H1 (cell line): Measurements from ENCODE around the gene UTP3. TPM values are rescaled to one million over a fixed set of nuclear protein-coding genes. Genes with fewer than 3 reads are reported as not detected.

Experiments
- CTCF ChIA-PET: fragments of 300-600 bp; sonication (Branson Sonifier 250); formaldehyde crosslinking; loops from one replicate; lab custom pipeline; 2021; ENCODE audit not compliant: partially characterized antibody; lab: Charles Lee
- POLR2A ChIA-PET: fragments of 300-600 bp; sonication (Branson Sonifier 250); formaldehyde crosslinking; loops from one replicate; lab custom pipeline; 2021; ENCODE audit warnings: inconsistent platforms; ENCODE audit not compliant: partially characterized antibody; lab: Charles Lee
- DNase-seq, 2 experiments: peaks; one replicate each; pipeline versions ENCODE4 v3.0.0 to v3.0.0-alpha.2; 2010 to 2022; ENCODE audit warnings: low spot score in 2 of 2, low read depth in 1 of 2, mixed read lengths in 1 of 2
- FAIRE-seq: peaks from 2 replicates; lab custom pipeline; 2011; peaks lifted over from hg19 to GRCh38; lab: Jason Lieb, UNC
- H2AFZ ChIP-seq: 2 replicates; pipeline ENCODE4 v1.8.1; 2012; ENCODE audit warnings: low read length, inconsistent platforms
- H2AK5ac ChIP-seq: 2 replicates; pipeline ENCODE4 v1.6.1; 2013; ENCODE audit warnings: low read depth, low read length
- H2BK120ac ChIP-seq: replicated peaks from 2 replicates; pipeline ENCODE3; 2013; ENCODE audit warnings: low read depth, low read length, inconsistent platforms
- H2BK12ac ChIP-seq: 2 replicates; pipeline ENCODE4 v1.6.1; 2013; ENCODE audit warnings: low read depth, low read length
- H2BK15ac ChIP-seq: 2 replicates; pipeline ENCODE4 v1.6.1; 2013; ENCODE audit warnings: low read length
- H2BK20ac ChIP-seq: 2 replicates; pipeline ENCODE4 v1.6.1; 2013; ENCODE audit warnings: low read length
- H2BK5ac ChIP-seq: 2 replicates; pipeline ENCODE4 v1.6.1; 2013; ENCODE audit warnings: low read depth, low read length
- H3K14ac ChIP-seq: 2 replicates; pipeline ENCODE4 v1.6.1; 2013; ENCODE audit warnings: inconsistent platforms; ENCODE audit not compliant: insufficient read length
- H3K18ac ChIP-seq: 2 replicates; pipeline ENCODE4 v1.6.1; 2013; ENCODE audit warnings: low read length; ENCODE audit errors: extremely low read depth
- H3K23ac ChIP-seq: 2 replicates; pipeline ENCODE4 v1.6.1; 2013; ENCODE audit warnings: inconsistent platforms; ENCODE audit not compliant: insufficient read length
- H3K23me2 ChIP-seq: 2 replicates; pipeline ENCODE4 v1.6.1; 2013; ENCODE audit warnings: low read depth, low read length
- H3K27ac ChIP-seq: 2 replicates; pipeline ENCODE4 v1.6.1; 2011; ENCODE audit warnings: low read depth, low read length, inconsistent platforms
- H3K27me3 ChIP-seq, 4 experiments: replicated peaks in 1 of 4; 1 replicate in 1 of 4; 2 replicates in 3 of 4; pipeline versions ENCODE4 v1.6.1 to v1.8.1; 2011 to 2013; ENCODE audit warnings: low read length in 3 of 4, mild to moderate bottlenecking in 3 of 4, inconsistent platforms in 2 of 4, mixed read lengths in 2 of 4, moderate library complexity in 1 of 4; ENCODE audit not compliant: control insufficient read depth in 3 of 4, insufficient read depth in 3 of 4; ENCODE audit errors: extremely low read depth in 1 of 4
- H3K36me3 ChIP-seq, 4 experiments: 2 replicates each; pipeline versions ENCODE4 v1.6.1 to v1.8.1; 2011 to 2013; ENCODE audit warnings: mild to moderate bottlenecking in 4 of 4, low read length in 3 of 4, moderate library complexity in 2 of 4, control low read depth in 1 of 4, inconsistent platforms in 1 of 4; ENCODE audit not compliant: insufficient read depth in 4 of 4, control insufficient read depth in 2 of 4
- H3K4ac ChIP-seq: replicated peaks from 2 replicates; pipeline ENCODE3; 2013; ENCODE audit warnings: low read length, low read depth, mixed read lengths, inconsistent platforms; ENCODE audit not compliant: insufficient read length
- H3K4me1 ChIP-seq, 4 experiments: replicated peaks in 1 of 4; 1 replicate in 1 of 4; 2 replicates in 3 of 4; pipeline versions ENCODE4 v1.6.1 to v1.8.1; 2011 to 2013; ENCODE audit warnings: low read length in 3 of 4, inconsistent platforms in 2 of 4, mixed read lengths in 1 of 4; ENCODE audit not compliant: insufficient read depth in 4 of 4, control insufficient read depth in 3 of 4
- H3K4me2 ChIP-seq, 2 experiments: 2 replicates each; pipeline versions ENCODE4 v1.6.1 to v1.8.1; 2011 to 2013; ENCODE audit warnings: low read depth in 2 of 2, low read length in 2 of 2, control low read depth in 1 of 2, inconsistent platforms in 1 of 2, mild to moderate bottlenecking in 1 of 2; ENCODE audit not compliant: insufficient read depth in 1 of 2
- H3K4me3 ChIP-seq, 4 experiments: fragments of 200-600, 300-600 bp in 1 of 4; sonication (generic), shearing (Covaris generic), sonication (Bioruptor Twin) in 1 of 4; 2 replicates each; pipeline versions ENCODE4 v1.5.1 to v1.8.1; 2011 to 2016; ENCODE audit warnings: low read length in 4 of 4, low read depth in 3 of 4, control low read depth in 2 of 4, inconsistent platforms in 2 of 4, mild to moderate bottlenecking in 2 of 4, mixed read lengths in 1 of 4, moderate library complexity in 1 of 4; ENCODE audit not compliant: insufficient read depth in 2 of 4; ENCODE audit errors: extremely low read depth in 1 of 4
- H3K56ac ChIP-seq: replicated peaks from 2 replicates; pipeline ENCODE3; 2013; ENCODE audit warnings: low read depth, mild to moderate bottlenecking, mixed read lengths, low read length, inconsistent platforms; ENCODE audit not compliant: insufficient read length
- H3K79me1 ChIP-seq: 2 replicates; pipeline ENCODE4 v1.6.1; 2013; ENCODE audit warnings: low read depth, low read length, control low read depth
- H3K79me2 ChIP-seq, 2 experiments: 2 replicates each; pipeline versions ENCODE4 v1.6.1 to v1.8.1; 2012 to 2013; ENCODE audit warnings: low read length in 2 of 2, mild to moderate bottlenecking in 2 of 2, inconsistent platforms in 1 of 2; ENCODE audit not compliant: insufficient read depth in 2 of 2, control insufficient read depth in 1 of 2
- H3K9ac ChIP-seq, 4 experiments: replicated peaks in 1 of 4; 1 replicate in 1 of 4; 2 replicates in 3 of 4; pipeline versions ENCODE4 v1.6.1 to v1.8.1; 2011 to 2013; ENCODE audit warnings: low read depth in 3 of 4, low read length in 3 of 4, control low read depth in 2 of 4, mild to moderate bottlenecking in 2 of 4, moderate library complexity in 2 of 4, inconsistent platforms in 1 of 4; ENCODE audit errors: extremely low read depth in 1 of 4
- H3K9me3 ChIP-seq, 2 experiments: 2 replicates each; pipeline versions ENCODE4 v1.6.1 to v1.8.1; 2012 to 2013; ENCODE audit warnings: mild to moderate bottlenecking in 2 of 2, moderate library complexity in 2 of 2, control low read depth in 1 of 2, inconsistent platforms in 1 of 2, low read depth in 1 of 2, low read length in 1 of 2, mixed read lengths in 1 of 2; ENCODE audit not compliant: insufficient read depth in 2 of 2
- H4K20me1 ChIP-seq, 2 experiments: replicated peaks in 1 of 2; 2 replicates each; pipeline versions ENCODE3 to v1.8.1; 2011 to 2013; ENCODE audit warnings: inconsistent platforms in 2 of 2, low read length in 2 of 2, mild to moderate bottlenecking in 1 of 2; ENCODE audit not compliant: insufficient read depth in 2 of 2, control insufficient read depth in 1 of 2
- H4K5ac ChIP-seq: 2 replicates; pipeline ENCODE4 v1.6.1; 2013; ENCODE audit warnings: low read length, low read depth, mixed read lengths, inconsistent platforms; ENCODE audit not compliant: insufficient read length
- H4K8ac ChIP-seq: 2 replicates; pipeline ENCODE4 v1.8.0; 2013; ENCODE audit warnings: mild to moderate bottlenecking, moderate library complexity, low read length, inconsistent platforms; ENCODE audit not compliant: insufficient read depth; ENCODE audit errors: extremely low read depth
- H4K91ac ChIP-seq: replicated peaks from 2 replicates; pipeline ENCODE3; 2013; ENCODE audit warnings: low read length, mixed read lengths, inconsistent platforms; ENCODE audit not compliant: insufficient read length
- ATF3 ChIP-seq: IDR thresholded peaks from 2 replicates; pipeline ENCODE4 v1.6.1; 2011; ENCODE audit warnings: low read depth, mild to moderate bottlenecking, low read length; ENCODE audit not compliant: insufficient read depth
- CTBP2 ChIP-seq: IDR thresholded peaks from 2 replicates; pipeline ENCODE4 v1.7.0; 2011; ENCODE audit warnings: borderline replicate concordance, mild to moderate bottlenecking, moderate library complexity, mixed read lengths, low read length; ENCODE audit not compliant: insufficient read depth, insufficient read length
- JUN ChIP-seq: IDR thresholded peaks from 2 replicates; pipeline ENCODE4 v1.6.1; 2011; ENCODE audit warnings: low read depth, mild to moderate bottlenecking, improper control_type of control experiment, low read length
- JUND ChIP-seq: IDR thresholded peaks from 2 replicates; pipeline ENCODE4 v1.6.1; 2011; ENCODE audit warnings: mild to moderate bottlenecking, improper control_type of control experiment, low read length
- KDM5A ChIP-seq: fragments of 200-600 bp; IDR thresholded peaks from 2 replicates; pipeline ENCODE4 v1.7.1; 2012; ENCODE audit warnings: mild to moderate bottlenecking, low read length, inconsistent platforms, mixed read lengths
- NANOG ChIP-seq: IDR thresholded peaks from 2 replicates; pipeline ENCODE4 v1.6.1; 2011; ENCODE audit warnings: low read length, low read depth, mild to moderate bottlenecking, inconsistent platforms; ENCODE audit not compliant: insufficient read depth, poor library complexity, severe bottlenecking
- PHF8 ChIP-seq: fragments of 200-600 bp; sonication (generic); conservative IDR thresholded peaks from 2 replicates; pipeline ENCODE4 v1.7.1; 2012; ENCODE audit warnings: low read depth, mild to moderate bottlenecking, inconsistent platforms, low read length, moderate library complexity
- POLR2AphosphoS5 ChIP-seq: IDR thresholded peaks from 2 replicates; pipeline ENCODE4 v1.6.1; 2011; ENCODE audit warnings: low read depth, low read length
- RFX5 ChIP-seq: IDR thresholded peaks from 2 replicates; pipeline ENCODE4 v1.6.1; 2011; ENCODE audit warnings: low read depth, low read length, improper control_type of control experiment, borderline replicate concordance
- RNF2 ChIP-seq: fragments of 200-900, 300-1000 bp; sonication (generic); IDR thresholded peaks from 2 replicates; pipeline ENCODE4 v1.7.1; 2016; ENCODE audit warnings: borderline replicate concordance, low read depth, mild to moderate bottlenecking, antibody characterized with exemption, low read length; ENCODE audit not compliant: poor library complexity, severe bottlenecking; ENCODE audit errors: missing control alignments
- WGBS, 2 experiments: shearing (Covaris generic) in 1 of 2; methylation state at CpG; one replicate each; pipeline versions ENCODE4 v1.1.6 to v1.1.7; 2013 to 2015; ENCODE audit warnings: low lambda C conversion rate in 2 of 2, mixed read lengths in 2 of 2, inconsistent platforms in 1 of 2, low coverage in 1 of 2, missing lambda C conversion rate in 1 of 2; ENCODE audit not compliant: insufficient replicate concordance in 2 of 2, insufficient coverage in 1 of 2, insufficient read length in 1 of 2; ENCODE audit errors: extremely low coverage in 1 of 2, missing lambda C conversion rate in 1 of 2; 5-methylcytosine and 5-hydroxymethylcytosine counted together
- polyA plus RNA-seq, 7 experiments: library from polyadenylated mRNA; depleted of rRNA in 3 of 7; stranded (reverse) in 5 of 7; unstranded in 2 of 7; fragments of >200 nt in 5 of 7; fragments of 200-250 nt in 2 of 7; gene quantifications; 1 replicate in 5 of 7; 2 replicates in 1 of 7; 4 replicates in 1 of 7; pipeline versions ENCODE4 v1.2.1 to v1.2.3, GENCODE V29; 2011 to 2013; ENCODE audit warnings: missing spikeins in 2 of 7, mixed read lengths in 2 of 7
- total RNA-seq: library from RNA; stranded (reverse); fragmentation: NEBNext Ultra II Directional; extraction: Animal tissue kit (Norgen Biotek cat#: 25700); gene quantifications from 2 replicates; pipeline ENCODE4 v1.2.1, GENCODE V29; 2021
- TF ChIP-seq, protein P1 (sequence below): IDR thresholded peaks from 2 replicates; pipeline ENCODE4 v1.6.1; 2012; ENCODE audit warnings: inconsistent platforms

UTP3 gene
- total and polyA plus RNA-seq, 2 of the 8 experiments (the other 6 are each of a cell fraction or from before 2014, with no cell fraction given): 11.2 to 51.3 TPM

DNA sequence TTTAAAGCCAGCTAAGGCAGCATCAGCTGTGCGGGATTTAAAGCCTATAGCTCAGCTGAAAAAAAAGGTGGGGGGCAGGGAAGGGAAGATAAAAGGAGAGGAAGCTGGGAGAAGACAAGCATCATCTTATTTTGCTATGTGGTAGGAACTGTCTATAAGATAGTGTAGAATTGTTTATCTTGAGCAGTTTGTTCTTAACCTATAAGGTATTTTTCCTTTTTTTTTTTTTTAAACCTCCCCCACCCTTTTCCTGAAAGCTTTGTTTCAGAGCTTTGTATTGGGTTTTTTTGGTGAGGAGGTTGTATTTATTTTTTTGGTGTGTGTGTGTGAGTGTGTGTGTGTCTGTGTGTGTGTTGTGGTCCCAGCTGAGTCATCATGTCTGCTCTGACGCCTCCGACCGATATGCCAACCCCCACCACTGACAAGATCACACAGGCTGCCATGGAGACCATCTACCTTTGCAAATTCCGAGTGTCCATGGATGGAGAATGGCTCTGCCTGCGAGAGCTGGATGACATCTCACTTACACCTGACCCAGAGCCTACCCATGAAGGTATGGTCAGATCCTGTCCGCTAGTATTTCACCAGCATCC lies 34.0 kb downstream of the UTP3 start:
- H2BK5ac ChIP-seq: no peak overlapping the region
- H4K8ac ChIP-seq: no peak overlapping the region
- H3K79me2 ChIP-seq: peaks cover 0 to 4% of the 10 kb centered on the region in 2 experiments; a peak in 2 of 4 replicates
- ChIA-PET CTCF (interaction anchor here (0.7 to 5.2 kb wide), 7 partner anchors 9 to 35 kb away, joined by 3 to 32 read pairs (median 4); no protein-coding TSS in a partner anchor), POLR2A (interaction anchor here (1.2 to 1.6 kb wide), 3 partner anchors 13 to 274 kb away, joined by 3 to 4 read pairs (median 3); no protein-coding TSS in a partner anchor)
- no peak overlapping the region for H3K14ac ChIP-seq
- H3K4me2 ChIP-seq: no peak overlapping the region
- WGBS, 2 experiments: 87% methylated on average over 7 of the region's 7 CpGs; no CpG with 5 or more reads in 1 of the 2 experiments
- H3K27me3 ChIP-seq: no peaks in the 10 kb centered on the region
- H3K23ac ChIP-seq: no peak overlapping the region
- H2BK20ac ChIP-seq: no peak overlapping the region
- no peak overlapping the region for H3K18ac ChIP-seq
- no peak overlapping the region for H3K9ac ChIP-seq
- no peaks in the 10 kb centered on the region for H3K23me2 ChIP-seq
- FAIRE-seq (peak; percentile 19), DNase-seq (no peak)
- no peak overlapping the region for H2BK120ac ChIP-seq
- H3K36me3 ChIP-seq: no peaks in the 10 kb centered on the region
- H2AK5ac ChIP-seq: no peak overlapping the region
- H3K4me1 ChIP-seq: peaks cover 0 to 5% (median 2%) of the 10 kb centered on the region in 4 experiments; a peak in 4 of 7 replicates
- H3K4ac ChIP-seq: no peak overlapping the region
- H3K27ac ChIP-seq: no peak overlapping the region
- H4K20me1 ChIP-seq: no peaks in the 10 kb centered on the region
- H3K4me3 ChIP-seq: no peak overlapping the region
- H2BK12ac ChIP-seq: no peak overlapping the region
- H4K5ac ChIP-seq: no peak overlapping the region
- no peaks in the 10 kb centered on the region for H3K9me3 ChIP-seq
- no peak overlapping the region for H4K91ac ChIP-seq
- no peak overlapping the region for H2BK15ac ChIP-seq
- H3K56ac ChIP-seq: no peak overlapping the region
- H3K79me1 ChIP-seq: peaks cover 3% of the 10 kb centered on the region; the same call in 1 of the 2 replicates
- no peak overlapping the region for H2AFZ ChIP-seq
- no peak for TF ChIP-seq NANOG
- no peak for TF ChIP-seq POLR2AphosphoS5
- TF ChIP-seq ATF3: no peak
- no peak for TF ChIP-seq RNF2
- no peak for TF ChIP-seq JUN
- no peak for TF ChIP-seq PHF8
- TF ChIP-seq KDM5A: no peak
- TF ChIP-seq RFX5: no peak
- TF ChIP-seq, protein P1, sequence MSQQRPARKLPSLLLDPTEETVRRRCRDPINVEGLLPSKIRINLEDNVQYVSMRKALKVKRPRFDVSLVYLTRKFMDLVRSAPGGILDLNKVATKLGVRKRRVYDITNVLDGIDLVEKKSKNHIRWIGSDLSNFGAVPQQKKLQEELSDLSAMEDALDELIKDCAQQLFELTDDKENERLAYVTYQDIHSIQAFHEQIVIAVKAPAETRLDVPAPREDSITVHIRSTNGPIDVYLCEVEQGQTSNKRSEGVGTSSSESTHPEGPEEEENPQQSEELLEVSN: no peak
- no peak for TF ChIP-seq CTBP2
- TF ChIP-seq JUND: peak; percentile 57; the same call in 1 of the 2 replicates
